ENCODE measurements around the gene ASNS. TPM values are rescaled to one million over a fixed set of nuclear protein-coding genes. Genes with fewer than 3 reads are reported as not detected.

ASNS gene
- total and polyA plus RNA-seq, 2 of the 8 experiments (the other 6 are each of a cell fraction or from before 2014, with no cell fraction given) = 32.2 to 150 TPM

GRCh38 chr7:97872025-97872669 is at the start of gene ASNS (continued):
- no peak for TF ChIP-seq RAD21 (IDR thresholded peaks at IDR 0.05 in 1 of 2, conservative IDR thresholded peaks at IDR 0.05 in 1 of 2; ENCODE audit: low read depth in 2 of 2, low read length in 2 of 2)
- TF ChIP-seq ASH2L (IDR thresholded peaks at IDR 0.05; ENCODE audit: low read length) = peak; percentile 95
- peak; percentile 47; the same call in 1 of the 2 replicates for TF ChIP-seq JUND (IDR thresholded peaks at IDR 0.05; ENCODE audit: low read length)
- 0 out of 2 replicates have a peak, but pooled peaks have one; percentile 61 for TF ChIP-seq GTF2F1 (IDR thresholded peaks at IDR 0.05; ENCODE audit: borderline replicate concordance, low read depth, low read length)
- TF ChIP-seq SP4 (IDR thresholded peaks at IDR 0.05; ENCODE audit: low read length) = peak; percentile 56; the same call in 1 of the 2 replicates
- no peak for TF ChIP-seq BACH1 (IDR thresholded peaks at IDR 0.05; ENCODE audit: low read length)
- peak; percentile 52; the same call in 1 of the 2 replicates for TF ChIP-seq RBBP5 (IDR thresholded peaks at IDR 0.05; ENCODE audit: borderline replicate concordance, low read depth, low read length)
- TF ChIP-seq POLR2AphosphoS5 (IDR thresholded peaks at IDR 0.05; ENCODE audit: low read depth, low read length) = peak; percentile 97
- peak; percentile 75 for TF ChIP-seq KDM4A (IDR thresholded peaks at IDR 0.05; ENCODE audit: low read depth, low read length, severe bottlenecking)
- TF ChIP-seq, protein P1, sequence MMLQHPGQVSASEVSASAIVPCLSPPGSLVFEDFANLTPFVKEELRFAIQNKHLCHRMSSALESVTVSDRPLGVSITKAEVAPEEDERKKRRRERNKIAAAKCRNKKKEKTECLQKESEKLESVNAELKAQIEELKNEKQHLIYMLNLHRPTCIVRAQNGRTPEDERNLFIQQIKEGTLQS (IDR thresholded peaks at IDR 0.05; ENCODE audit: insufficient read depth, low read depth, low read length) = peak; percentile 53; the same call in 1 of the 2 replicates
- TF ChIP-seq, protein P2, sequence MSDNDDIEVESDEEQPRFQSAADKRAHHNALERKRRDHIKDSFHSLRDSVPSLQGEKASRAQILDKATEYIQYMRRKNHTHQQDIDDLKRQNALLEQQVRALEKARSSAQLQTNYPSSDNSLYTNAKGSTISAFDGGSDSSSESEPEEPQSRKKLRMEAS (IDR thresholded peaks at IDR 0.05) = peak; percentile 90
- peak; percentile 85 for TF ChIP-seq SAP30 (IDR thresholded peaks at IDR 0.05; ENCODE audit: insufficient read depth, insufficient replicate concordance, low read length)
- peak; percentile 76 to 96 for TF ChIP-seq POLR2A (IDR thresholded peaks at IDR 0.05; ENCODE audit: control extremely low read depth in 1 of 2, low read depth in 2 of 2, low read length in 2 of 2)
- TF ChIP-seq GABPA (IDR thresholded peaks at IDR 0.05; ENCODE audit: borderline replicate concordance, insufficient read depth, low read length) = no peak
- peak; percentile 48 for TF ChIP-seq E2F6 (IDR thresholded peaks at IDR 0.05)
- TF ChIP-seq HDAC2 (IDR thresholded peaks at IDR 0.05; ENCODE audit: borderline replicate concordance in 1 of 2, low read depth in 2 of 2, low read length in 2 of 2) = peak; percentile 16 to 83; a peak in 2 of 4 replicates
- TF ChIP-seq SIX5 (IDR thresholded peaks at IDR 0.05; ENCODE audit: low read depth, low read length) = no peak
- TF ChIP-seq TAF1 (IDR thresholded peaks at IDR 0.05; ENCODE audit: low read depth, low read length) = peak; percentile 86
- TF ChIP-seq RFX5 (IDR thresholded peaks at IDR 0.05; ENCODE audit: borderline replicate concordance, low read depth, low read length) = no peak
- TF ChIP-seq CREB1 (IDR thresholded peaks at IDR 0.05) = peak; percentile 81
